Astrocyte (in vitro differentiated cells and primary cell): Measurements from ENCODE around the gene MYH10. TPM values are rescaled to one million over a fixed set of nuclear protein-coding genes. Genes with fewer than 3 reads are reported as not detected.
A peak's percentile ranks its signal among the peaks of the same experiment; 100 is the strongest.

Experiments
- DNase-seq: peaks from one replicate; pipeline ENCODE4 v3.0.0-alpha.2; 2010; ENCODE audit warnings: low read depth
- FAIRE-seq: peaks from 2 replicates; lab custom pipeline; 2011; peaks lifted over from hg19 to GRCh38; lab: Jason Lieb, UNC
- H2AFZ ChIP-seq: 2 replicates; pipeline ENCODE4 v1.6.0; 2012; ENCODE audit warnings: low read depth, low read length, inconsistent platforms
- H3K27ac ChIP-seq: 2 replicates; pipeline ENCODE4 v1.5.1; 2011; ENCODE audit warnings: low read depth, low read length, inconsistent platforms
- H3K27me3 ChIP-seq: 2 replicates; pipeline ENCODE4 v1.6.0; 2011; ENCODE audit warnings: low read length, inconsistent platforms; ENCODE audit not compliant: insufficient read depth
- H3K36me3 ChIP-seq: 2 replicates; pipeline ENCODE4 v1.5.1; 2011; ENCODE audit warnings: low read length, inconsistent platforms; ENCODE audit not compliant: insufficient read depth
- H3K4me1 ChIP-seq: 2 replicates; pipeline ENCODE4 v1.5.1; 2011; ENCODE audit warnings: low read length, inconsistent platforms; ENCODE audit not compliant: insufficient read depth
- H3K4me2 ChIP-seq: 2 replicates; pipeline ENCODE4 v1.6.0; 2012; ENCODE audit warnings: low read length, inconsistent platforms
- H3K4me3 ChIP-seq: 2 replicates; pipeline ENCODE4 v1.5.1; 2011; ENCODE audit warnings: low read depth, mild to moderate bottlenecking, low read length, inconsistent platforms; ENCODE audit not compliant: insufficient read depth
- H3K79me2 ChIP-seq: 2 replicates; pipeline ENCODE4 v1.6.0; 2012; ENCODE audit warnings: mild to moderate bottlenecking, low read length, inconsistent platforms; ENCODE audit not compliant: insufficient read depth
- H3K9ac ChIP-seq: 2 replicates; pipeline ENCODE4 v1.6.0; 2012; ENCODE audit warnings: mild to moderate bottlenecking, low read length, inconsistent platforms
- H3K9me3 ChIP-seq: 2 replicates; pipeline ENCODE4 v1.5.1; 2012; ENCODE audit warnings: low read depth, mild to moderate bottlenecking, low read length, inconsistent platforms; ENCODE audit not compliant: insufficient read depth
- H4K20me1 ChIP-seq: 2 replicates; pipeline ENCODE4 v1.6.0; 2012; ENCODE audit warnings: low read length, inconsistent platforms; ENCODE audit not compliant: insufficient read depth
- H3K27ac Mint-ChIP-seq: one replicate; pipeline ENCODE4 v1.8.0; 2021; ENCODE audit warnings: mild to moderate bottlenecking, mixed read lengths; ENCODE audit not compliant: unreplicated experiment
- H3K27me3 Mint-ChIP-seq: one replicate; pipeline ENCODE4 v1.8.0; 2021; ENCODE audit warnings: low read depth, mixed read lengths; ENCODE audit not compliant: unreplicated experiment
- H3K36me3 Mint-ChIP-seq: one replicate; pipeline ENCODE4 v1.8.0; 2021; ENCODE audit warnings: low read depth, mixed read lengths; ENCODE audit not compliant: unreplicated experiment
- H3K4me1 Mint-ChIP-seq: one replicate; pipeline ENCODE4 v1.8.0; 2021; ENCODE audit warnings: low read depth, mixed read lengths; ENCODE audit not compliant: unreplicated experiment
- H3K4me3 Mint-ChIP-seq: one replicate; pipeline ENCODE4 v1.8.0; 2021; ENCODE audit warnings: mild to moderate bottlenecking, moderate library complexity, mixed read lengths; ENCODE audit not compliant: unreplicated experiment
- H3K9me3 Mint-ChIP-seq: one replicate; pipeline ENCODE4 v1.8.0; 2021; ENCODE audit warnings: mild to moderate bottlenecking, mixed read lengths; ENCODE audit not compliant: unreplicated experiment
- CTCF ChIP-seq: IDR thresholded peaks from 2 replicates; pipeline ENCODE4 v1.5.1; 2011; ENCODE audit warnings: low read depth, mild to moderate bottlenecking, inconsistent platforms, low read length, moderate library complexity; ENCODE audit not compliant: insufficient read depth
- EZH2 ChIP-seq: IDR thresholded peaks from 2 replicates; pipeline ENCODE4 v1.6.1; 2012; ENCODE audit warnings: mild to moderate bottlenecking, low read length, inconsistent platforms; ENCODE audit not compliant: insufficient read depth
- total RNA-seq: library from RNA; stranded (reverse); gene quantifications from 2 replicates; pipeline ENCODE4 v1.2.1, GENCODE V29; 2021

Gene MYH10
- total RNA-seq, 1 donor from 2014 or later: 150 TPM

- FAIRE-seq (no peak), DNase-seq (no peak)
- peaks cover 3% of the 10 kb centered on the region for H3K4me1 ChIP-seq
- H3K9me3 Mint-ChIP-seq: no peaks in the 10 kb centered on the region
- H3K27ac Mint-ChIP-seq: no peak overlapping the region
- no peaks in the 10 kb centered on the region for H3K27me3 Mint-ChIP-seq
- no peak overlapping the region for H3K4me3 Mint-ChIP-seq
- H3K36me3 Mint-ChIP-seq: peaks cover 14% of the 10 kb centered on the region
- H2AFZ ChIP-seq: no peak overlapping the region
- H3K27me3 ChIP-seq: no peaks in the 10 kb centered on the region
- peaks cover 22% of the 10 kb centered on the region for H3K36me3 ChIP-seq
- peaks cover 14% of the 10 kb centered on the region for H3K4me1 Mint-ChIP-seq
- no peak overlapping the region for H3K4me2 ChIP-seq
- peaks cover 2% of the 10 kb centered on the region for H3K79me2 ChIP-seq
- no peak overlapping the region for H3K9ac ChIP-seq
- TF ChIP-seq CTCF (no peak), EZH2 (no peak)
- H3K4me3 ChIP-seq: no peak overlapping the region
- no peak overlapping the region for H3K27ac ChIP-seq
- H3K9me3 ChIP-seq: no peaks in the 10 kb centered on the region
- no peaks in the 10 kb centered on the region for H4K20me1 ChIP-seq
Measured at GRCh38 chr17:8558144-8558543, 72.4 kb downstream of the MYH10 start.

DNA sequence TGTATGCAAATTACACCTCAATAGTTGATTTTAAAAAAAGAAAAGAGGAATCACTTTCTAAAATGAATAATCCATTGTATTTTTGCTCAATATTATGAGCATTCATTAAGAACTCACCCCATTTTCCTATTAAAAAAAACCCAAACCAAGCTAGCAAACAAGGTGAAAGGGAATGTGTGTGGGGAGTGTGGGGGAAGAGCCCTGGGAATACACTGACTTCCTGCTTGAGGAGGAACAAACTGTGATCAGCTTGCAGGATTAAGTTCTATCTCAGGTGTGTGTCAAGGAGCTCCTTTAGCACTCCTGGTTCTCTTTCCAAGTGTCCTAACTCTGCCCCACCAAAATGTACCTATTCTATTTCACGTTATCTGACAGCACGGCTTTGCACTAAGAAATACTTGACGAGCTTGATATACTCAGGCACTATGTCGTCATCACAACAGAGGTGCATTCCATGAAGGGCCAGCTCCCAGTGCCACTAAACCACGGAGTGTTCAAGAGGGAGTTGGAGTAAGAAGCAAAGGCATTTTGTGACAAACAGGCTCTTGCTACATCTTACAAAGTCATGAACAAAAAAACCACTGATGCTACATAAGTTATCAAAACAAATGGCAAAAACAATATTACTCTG is 73.2 kb downstream of the MYH10 start:
- peaks cover 2% of the 10 kb centered on the region for H3K79me2 ChIP-seq
- H3K9ac ChIP-seq: no peak overlapping the region
- Mint-ChIP-seq H3K4me1 (peaks cover 20% of the 10 kb centered on the region), H3K4me3 (no peak overlapping the region), H3K27ac (peak overlapping the region; percentile 50), H3K27me3 (no peaks in the 10 kb centered on the region), H3K36me3 (peaks cover 17% of the 10 kb centered on the region), H3K9me3 (no peaks in the 10 kb centered on the region)
- no peak overlapping the region for H3K4me2 ChIP-seq
- peaks cover 27% of the 10 kb centered on the region for H3K36me3 ChIP-seq
- no peaks in the 10 kb centered on the region for H3K9me3 ChIP-seq
- H3K27ac ChIP-seq: no peak overlapping the region
- H4K20me1 ChIP-seq: peaks cover 5% of the 10 kb centered on the region
- peak; percentile 13 for DNase-seq
- H3K4me3 ChIP-seq: no peak overlapping the region
- TF ChIP-seq EZH2 (no peak), CTCF (no peak)
- H3K4me1 ChIP-seq: peaks cover 8% of the 10 kb centered on the region
- H3K27me3 ChIP-seq: no peaks in the 10 kb centered on the region
- H2AFZ ChIP-seq: no peak overlapping the region
- no peak for FAIRE-seq

GRCh38 chr17:8556074-8556473 is 74.5 kb downstream of the MYH10 start:
- H3K4me2 ChIP-seq: no peak overlapping the region

More at GRCh38 chr17:8556074-8556473, 74.5 kb downstream of the MYH10 start:
- H3K9me3 ChIP-seq: no peaks in the 10 kb centered on the region
- no peak overlapping the region for H2AFZ ChIP-seq
- Mint-ChIP-seq H3K27me3 (no peaks in the 10 kb centered on the region), H3K36me3 (peaks cover 11% of the 10 kb centered on the region), H3K4me3 (no peak overlapping the region), H3K27ac (peak overlapping the region; percentile 12), H3K9me3 (no peaks in the 10 kb centered on the region), H3K4me1 (peaks cover 20% of the 10 kb centered on the region)
- peaks cover 8% of the 10 kb centered on the region for H3K4me1 ChIP-seq
- no peak overlapping the region for H3K27ac ChIP-seq
- H4K20me1 ChIP-seq: peaks cover 5% of the 10 kb centered on the region
- TF ChIP-seq EZH2 (no peak), CTCF (no peak)
- no peak for FAIRE-seq
- H3K27me3 ChIP-seq: no peaks in the 10 kb centered on the region
- H3K4me3 ChIP-seq: no peak overlapping the region
- H3K79me2 ChIP-seq: peaks cover 2% of the 10 kb centered on the region
- H3K9ac ChIP-seq: no peak overlapping the region
- peak; percentile 42 for DNase-seq
- peaks cover 25% of the 10 kb centered on the region for H3K36me3 ChIP-seq
